Neuronal stem cell (in vitro differentiated cells): ENCODE measurements around the gene CKS1B.

ENCODE experiments used
- DNase-seq: peaks from one replicate; pipeline ENCODE4 v3.0.0-alpha.2; 2013; ENCODE audit warnings: low spot score
- H2AFZ ChIP-seq: one replicate; pipeline ENCODE4 v1.6.1; 2013; ENCODE audit warnings: mild to moderate bottlenecking, low read length, inconsistent platforms
- H2AK5ac ChIP-seq: 2 replicates; pipeline ENCODE4 v1.6.1; 2013; ENCODE audit warnings: low read depth, mild to moderate bottlenecking, inconsistent platforms, low read length, moderate library complexity, mixed read lengths
- H2BK120ac ChIP-seq: 2 replicates; pipeline ENCODE4 v1.6.1; 2013; ENCODE audit warnings: low read depth, mild to moderate bottlenecking, inconsistent platforms, low read length, moderate library complexity, mixed read lengths
- H2BK12ac ChIP-seq: one replicate; pipeline ENCODE4 v1.6.1; 2013; ENCODE audit warnings: low read length, inconsistent platforms
- H2BK15ac ChIP-seq: 2 replicates; pipeline ENCODE4 v1.6.1; 2013; ENCODE audit warnings: mild to moderate bottlenecking, low read length, inconsistent platforms, mixed read lengths
- H2BK5ac ChIP-seq: one replicate; pipeline ENCODE4 v1.6.1; 2013; ENCODE audit warnings: inconsistent platforms, mild to moderate bottlenecking, low read length, moderate library complexity
- H3K14ac ChIP-seq: one replicate; pipeline ENCODE4 v1.6.1; 2013; ENCODE audit warnings: low read length, inconsistent platforms
- H3K18ac ChIP-seq: 2 replicates; pipeline ENCODE4 v1.6.1; 2013; ENCODE audit warnings: low read length, inconsistent platforms
- H3K23ac ChIP-seq: 2 replicates; pipeline ENCODE4 v1.6.1; 2013; ENCODE audit warnings: low read depth, mild to moderate bottlenecking, mixed read lengths, low read length, inconsistent platforms; ENCODE audit not compliant: poor library complexity
- H3K27ac ChIP-seq: replicated peaks from 3 replicates; pipeline ENCODE4 v1.5.1; 2013; ENCODE audit warnings: low read length, inconsistent platforms
- H3K27me3 ChIP-seq, 3 experiments: 2 replicates each; pipeline ENCODE4 v1.6.1; 2013; ENCODE audit warnings: low read length in 3 of 3, mild to moderate bottlenecking in 2 of 3, inconsistent platforms in 1 of 3, low read depth in 1 of 3, mixed read lengths in 1 of 3, moderate library complexity in 1 of 3; ENCODE audit not compliant: control insufficient read depth in 3 of 3, insufficient read depth in 3 of 3
- H3K36me3 ChIP-seq, 2 donors: replicated peaks in 1 of 2; 2 replicates each; pipeline ENCODE4 v1.6.1; 2013; ENCODE audit warnings: low read length in 2 of 2; ENCODE audit not compliant: control insufficient read depth in 2 of 2, insufficient read depth in 2 of 2
- H3K4ac ChIP-seq: 2 replicates; pipeline ENCODE4 v1.6.1; 2013; ENCODE audit warnings: inconsistent platforms, mild to moderate bottlenecking, low read length, moderate library complexity
- H3K4me1 ChIP-seq, 2 donors: 1 replicate in 1 of 2; 2 replicates in 1 of 2; pipeline ENCODE4 v1.6.1; 2013; ENCODE audit warnings: low read length in 2 of 2, low read depth in 1 of 2; ENCODE audit not compliant: control insufficient read depth in 2 of 2, insufficient read depth in 1 of 2
- H3K4me2 ChIP-seq: one replicate; pipeline ENCODE4 v1.6.1; 2013; ENCODE audit warnings: mild to moderate bottlenecking, low read length, inconsistent platforms; ENCODE audit not compliant: insufficient read depth, poor library complexity, severe bottlenecking
- H3K4me3 ChIP-seq, 2 donors: 2 replicates each; pipeline ENCODE4 v1.5.1; 2013; ENCODE audit warnings: low read length in 2 of 2, mild to moderate bottlenecking in 2 of 2, inconsistent platforms in 1 of 2, moderate library complexity in 1 of 2
- H3K79me1 ChIP-seq: one replicate; pipeline ENCODE4 v1.6.1; 2013; ENCODE audit warnings: low read depth, mild to moderate bottlenecking, inconsistent platforms, low read length, moderate library complexity
- H3K9ac ChIP-seq: one replicate; pipeline ENCODE4 v1.6.1; 2013; ENCODE audit warnings: mild to moderate bottlenecking, low read depth, low read length, inconsistent platforms; ENCODE audit not compliant: poor library complexity
- H3K9me3 ChIP-seq, 2 donors: replicated peaks in 1 of 2; 2 replicates each; pipeline versions ENCODE3 to v1.6.1; 2013; ENCODE audit warnings: low read length in 2 of 2, mild to moderate bottlenecking in 2 of 2, inconsistent platforms in 1 of 2, low read depth in 1 of 2, mixed read lengths in 1 of 2, moderate library complexity in 1 of 2; ENCODE audit not compliant: control insufficient read depth in 2 of 2, insufficient read depth in 1 of 2
- H4K8ac ChIP-seq: one replicate; pipeline ENCODE4 v1.6.1; 2013; ENCODE audit warnings: low read depth, mild to moderate bottlenecking, inconsistent platforms, low read length, moderate library complexity
- H4K91ac ChIP-seq: one replicate; pipeline ENCODE4 v1.6.1; 2013; ENCODE audit warnings: low read length, low read depth, mild to moderate bottlenecking, inconsistent platforms; ENCODE audit not compliant: poor library complexity
- WGBS, 2 donors: extraction: QIAGEN DNeasy Blood & Tissue Kit; methylation state at CpG; one replicate each; pipeline ENCODE4 v1.1.7; 2013; ENCODE audit warnings: missing lambda C conversion rate in 2 of 2, mixed read lengths in 1 of 2; ENCODE audit not compliant: insufficient read length in 2 of 2, insufficient replicate concordance in 1 of 2; ENCODE audit errors: extremely low coverage in 2 of 2; 5-methylcytosine and 5-hydroxymethylcytosine counted together

Gene CKS1B

GRCh38 chr1:154998818-154999570 is 24.5 kb downstream of the CKS1B start:
- H3K14ac ChIP-seq: no peak overlapping the region
- no CpG with 5 or more reads among the region's 40 CpGs for WGBS, 2 donors
- peak overlapping the region; percentile 95 for H3K18ac ChIP-seq
- peaks cover 5% of the 10 kb centered on the region for H3K79me1 ChIP-seq
- peaks cover 0 to 2% (median 0%) of the 10 kb centered on the region in 3 experiments for H3K27me3 ChIP-seq
- H3K36me3 ChIP-seq: peaks cover 0 to under 1% of the 10 kb centered on the region in 2 donors
- H2BK15ac ChIP-seq: peak overlapping the region; percentile 78
- H4K8ac ChIP-seq: no peak overlapping the region
- no peak overlapping the region for H3K27ac ChIP-seq
- H3K9me3 ChIP-seq: no peaks in the 10 kb centered on the region
- H3K4me3 ChIP-seq: peak overlapping the region; percentile 66 to 90
- no peak overlapping the region for H4K91ac ChIP-seq
- H2BK12ac ChIP-seq: no peak overlapping the region
- DNase-seq: no peak
- H2BK120ac ChIP-seq: no peak overlapping the region
- H3K4ac ChIP-seq: no peak overlapping the region
- H2AFZ ChIP-seq: peak overlapping the region; percentile 76
- H3K4me1 ChIP-seq: peaks cover 8 to 14% of the 10 kb centered on the region in 2 donors
- H3K4me2 ChIP-seq: peak overlapping the region; percentile 96
- no peak overlapping the region for H3K9ac ChIP-seq
- H2BK5ac ChIP-seq: no peak overlapping the region
- H3K23ac ChIP-seq: no peak overlapping the region
- H2AK5ac ChIP-seq: peak overlapping the region; percentile 90

DNA sequence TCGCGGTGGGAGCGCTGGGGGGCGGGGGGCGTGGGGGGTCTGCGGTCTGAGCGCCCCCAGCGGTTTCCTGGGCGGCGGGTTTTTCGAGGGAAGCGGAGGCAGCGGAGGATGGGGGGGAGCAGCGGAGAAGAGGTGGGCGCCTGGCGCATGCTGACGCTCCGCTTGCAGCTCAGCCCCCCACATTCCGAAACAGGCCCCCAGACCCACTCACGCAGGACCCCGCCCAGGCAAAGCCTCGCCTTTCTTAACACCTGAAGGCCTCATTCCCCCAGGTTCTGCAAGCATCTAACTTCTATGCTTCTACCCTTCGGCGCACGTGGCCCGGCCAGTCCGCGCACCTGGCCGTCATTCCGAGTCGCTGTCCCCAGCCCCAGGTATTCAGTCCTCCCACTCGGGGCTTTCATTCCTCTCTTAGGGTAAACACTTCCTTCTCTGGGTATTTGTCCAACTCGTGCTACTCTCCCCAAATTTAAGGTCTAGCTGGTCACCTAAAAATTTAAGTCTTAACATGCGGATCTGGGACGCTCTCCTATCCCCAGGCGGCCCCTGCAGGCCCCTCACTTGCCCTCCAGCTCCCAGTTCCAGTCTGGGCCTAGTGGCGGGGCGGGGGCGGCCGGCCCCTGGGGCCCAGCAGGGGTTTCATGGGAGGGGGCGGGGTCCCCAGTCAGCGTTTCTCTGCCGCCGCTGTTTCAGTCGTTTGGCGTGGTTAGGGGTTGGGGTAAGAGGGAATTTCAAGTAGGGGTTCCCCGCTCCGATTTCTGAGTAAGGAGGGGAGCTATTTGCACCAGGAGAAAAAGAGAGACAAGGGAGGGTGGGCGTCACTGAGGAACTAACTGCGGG is 25.3 kb downstream of the CKS1B start:
- H2BK12ac ChIP-seq: peak overlapping the region; percentile 93
- no peaks in the 10 kb centered on the region for H3K36me3 ChIP-seq
- H2AFZ ChIP-seq: peak overlapping the region; percentile 76
- peak overlapping the region; percentile 97 for H3K18ac ChIP-seq
- H2AK5ac ChIP-seq: peak overlapping the region; percentile 90
- H4K91ac ChIP-seq: no peak overlapping the region
- WGBS, 2 donors: no CpG with 5 or more reads among the region's 50 CpGs
- no peak for DNase-seq
- H2BK5ac ChIP-seq: peak overlapping the region; percentile 88
- peak overlapping the region; percentile 93 for H2BK15ac ChIP-seq
- H3K14ac ChIP-seq: peak overlapping the region; percentile 31
- peak overlapping the region; percentile 71 to 90 for H3K4me3 ChIP-seq
- H3K23ac ChIP-seq: peak overlapping the region; percentile 73
- H3K4me1 ChIP-seq: peaks cover 16 to 19% of the 10 kb centered on the region in 2 donors
- no peak overlapping the region for H2BK120ac ChIP-seq
- no peak overlapping the region for H4K8ac ChIP-seq
- H3K9ac ChIP-seq: peak overlapping the region; percentile 70
- H3K9me3 ChIP-seq: no peaks in the 10 kb centered on the region
- H3K79me1 ChIP-seq: peaks cover 8% of the 10 kb centered on the region
- peak overlapping the region; percentile 84 for H3K4ac ChIP-seq
- H3K27me3 ChIP-seq: peaks cover 0 to 2% (median 0%) of the 10 kb centered on the region in 3 experiments
- peak overlapping the region; percentile 89 for H3K27ac ChIP-seq
- H3K4me2 ChIP-seq: peak overlapping the region; percentile 96

GRCh38 chr1:155000411-155000725 is 25.9 kb downstream of the CKS1B start:
- Histone ChIP-seq H3K27me3 (peaks cover 0 to 2% (median 0%) of the 10 kb centered on the region in 3 experiments), H2BK15ac (peak overlapping the region; percentile 93), H3K18ac (peak overlapping the region; percentile 97), H3K14ac (peak overlapping the region; percentile 31), H3K4me3 (peak overlapping the region; percentile 24 to 90), H2BK12ac (peak overlapping the region; percentile 93), H2BK120ac (no peak overlapping the region), H3K36me3 (no peaks in the 10 kb centered on the region), H2AK5ac (peak overlapping the region; percentile 83), H2AFZ (peak overlapping the region; percentile 97), H4K8ac (no peak overlapping the region), H3K4ac (no peak overlapping the region), H2BK5ac (peak overlapping the region; percentile 88), H3K4me1 (peaks cover 17 to 19% of the 10 kb centered on the region in 2 donors), H3K9me3 (no peaks in the 10 kb centered on the region), H4K91ac (no peak overlapping the region), H3K4me2 (peak overlapping the region; percentile 96), H3K27ac (peak overlapping the region; percentile 89), H3K23ac (peak overlapping the region; percentile 73), H3K9ac (peak overlapping the region; percentile 90), H3K79me1 (peaks cover 8% of the 10 kb centered on the region)
- WGBS, 2 donors: no CpG with 5 or more reads among the region's 13 CpGs
- no peak for DNase-seq
